Right lobe of liver (tissue), 6 donors: ENCODE measurements around the gene PPRC1. TPM values are rescaled to one million over a fixed set of nuclear protein-coding genes. Genes with fewer than 3 reads are reported as not detected.

ENCODE experiments used
- ATAC-seq, 4 donors: fragments of 200-7000 bp; cut with Tn5 transposase; one replicate each; pipeline ENCODE4 v1.9.1; 2020; ENCODE audit warnings: mild to moderate bottlenecking in 4 of 4, moderate library complexity in 4 of 4
- DNase-seq, 3 donors: peaks; one replicate each; pipeline ENCODE4 v3.0.0-alpha.2; 2020
- H3K27ac ChIP-seq, 3 donors: fragments of 200-600 bp; one replicate each; pipeline ENCODE4 v1.8.0; 2022
- H3K27me3 ChIP-seq, 2 donors: fragments of 200-600 bp; one replicate each; pipeline ENCODE4 v1.8.0; 2022
- H3K36me3 ChIP-seq, 4 donors: fragments of 200-600 bp; sonication (generic) in 1 of 4; one replicate each; pipeline versions ENCODE4 v1.5.1 to v1.8.0; 2017 to 2022; ENCODE audit warnings: control low read depth in 1 of 4
- H3K4me1 ChIP-seq, 4 donors: fragments of 200-600 bp; sonication (generic) in 1 of 4; one replicate each; pipeline versions ENCODE4 v1.5.1 to v1.8.0; 2017 to 2022; ENCODE audit warnings: control low read depth in 1 of 4
- H3K4me3 ChIP-seq, 3 donors: fragments of 200-600 bp; one replicate each; pipeline ENCODE4 v1.8.0; 2022
- H3K9me3 ChIP-seq, 4 donors: fragments of 200-600 bp; sonication (generic) in 1 of 4; one replicate each; pipeline versions ENCODE4 v1.5.1 to v1.8.0; 2017 to 2022; ENCODE audit warnings: control low read depth in 1 of 4
- CTCF ChIP-seq, 4 donors: fragments of 200-600 bp in 3 of 4; fragments of 450-650 bp in 1 of 4; IDR thresholded peaks; one replicate each; pipeline versions ENCODE4 v1.5.1 to v1.8.0; 2016 to 2022; ENCODE audit warnings: antibody characterized with exemption in 4 of 4, mild to moderate bottlenecking in 2 of 4
- POLR2A ChIP-seq: fragments of 450-650 bp; IDR thresholded peaks from one replicate; pipeline ENCODE4 v1.6.1; 2017; ENCODE audit warnings: antibody characterized with exemption, mild to moderate bottlenecking
- WGBS: methylation state at CpG from one replicate; pipeline ENCODE4 v1.1.6; 2018; ENCODE audit warnings: low coverage, low lambda C conversion rate; ENCODE audit not compliant: insufficient coverage; ENCODE audit errors: missing lambda C conversion rate; 5-methylcytosine and 5-hydroxymethylcytosine counted together
- intact Hi-C, 2 donors: fragments of 100-400 bp; cut with DNase I; formaldehyde crosslinking; loops; one replicate each; pipeline versions ENCODE4 v1.11.2 to v1.14.1; 2022
- total RNA-seq, 6 experiments: library from RNA; depleted of rRNA in 2 of 6; stranded (reverse); fragments of >200 nt in 2 of 6; fragmentation: NEBNext Ultra II Directional in 3 of 6; extraction: Animal tissue kit (Norgen Biotek cat#: 25700) in 3 of 6; gene quantifications; one replicate each; pipeline versions ENCODE4 v1.1.0 to v1.2.4, GENCODE V29; 2016 to 2023
- donor health status: DM: no; HTN: yes; CAD: no.
- donor health status: DM: no; HTN: no; CAD: no.
- donor health status: DM: no; HTN: no; CAD: no.
- donor health status: DM: no; HTN: yes; CAD: no.
- donor health status: DM: no; HTN: yes; CAD: no.

The PPRC1 gene
- total RNA-seq, 6 experiments from 2014 or later = 7.9 to 18.2 (median 10.3) TPM

- WGBS = 0% methylated on average over 13 of the region's 45 CpGs
- H3K27me3 ChIP-seq = no peaks in the 10 kb centered on the region
- H3K9me3 ChIP-seq = no peaks in the 10 kb centered on the region
- peak overlapping the region; percentile 70 to 75 (median 74) for H3K4me3 ChIP-seq
- TF ChIP-seq POLR2A = no peak
- TF ChIP-seq CTCF (IDR thresholded peaks at IDR 0.05) = no peak
- peak overlapping the region in 2 of 3 donors; percentile 68 to 74 for H3K27ac ChIP-seq
- intact Hi-C loops = no loop called here
- DNase-seq (peak; percentile 44 to 61 (median 55)), ATAC-seq (peak; percentile 3 to 21 (median 11))
- H3K4me1 ChIP-seq = peaks cover 0 to 52% (median 14%) of the 10 kb centered on the region in 4 donors
- peaks cover 0 to 22% (median 14%) of the 10 kb centered on the region in 4 donors for H3K36me3 ChIP-seq
These were observed 18.6 kb upstream of the PPRC1 start for GRCh38 chr10:102113956-102114857.

GRCh38 chr10:102114861-102115618, 17.8 kb upstream of the PPRC1 start:
- no peaks in the 10 kb centered on the region for H3K27me3 ChIP-seq
- TF ChIP-seq POLR2A (peak; percentile 38), CTCF (IDR thresholded peaks at IDR 0.05) (no peak)
- H3K4me1 ChIP-seq = peaks cover 0 to 52% (median 14%) of the 10 kb centered on the region in 4 donors
- WGBS = 0% methylated on average over 16 of the region's 23 CpGs
- peaks cover 0 to 13% (median 10%) of the 10 kb centered on the region in 4 donors for H3K36me3 ChIP-seq
- peak; percentile 87 to 91 (median 89) for ATAC-seq
- peak overlapping the region; percentile 70 to 75 (median 74) for H3K4me3 ChIP-seq
- DNase-seq = peak; percentile 91 to 95 (median 94)
- intact Hi-C loops = no loop called here
- H3K9me3 ChIP-seq = no peaks in the 10 kb centered on the region
- peak overlapping the region; percentile 58 to 74 (median 68) for H3K27ac ChIP-seq

- intact Hi-C loops = no loop called here
- peaks cover 0 to 6% (median 3%) of the 10 kb centered on the region in 4 donors for H3K36me3 ChIP-seq
- peak overlapping the region; percentile 58 to 74 (median 68) for H3K27ac ChIP-seq
- H3K4me1 ChIP-seq = peaks cover 0 to 52% (median 14%) of the 10 kb centered on the region in 4 donors
- H3K27me3 ChIP-seq = no peaks in the 10 kb centered on the region
- DNase-seq (no peak), ATAC-seq (no peak)
- TF ChIP-seq POLR2A (no peak), CTCF (IDR thresholded peaks at IDR 0.05) (no peak)
- WGBS = 7% methylated on average over 3 of the region's 3 CpGs
- no peaks in the 10 kb centered on the region for H3K9me3 ChIP-seq
- H3K4me3 ChIP-seq = no peak overlapping the region
These were observed 17.1 kb upstream of the PPRC1 start for GRCh38 chr10:102115775-102116174.

GRCh38 chr10:102116656-102117055, 16.2 kb upstream of the PPRC1 start:
- Histone ChIP-seq H3K9me3 (no peaks in the 10 kb centered on the region), H3K4me1 (peaks cover 0 to 52% (median 14%) of the 10 kb centered on the region in 4 donors), H3K27ac (peak overlapping the region in 2 of 3 donors; percentile 65 to 81), H3K36me3 (no peaks in the 10 kb centered on the region), H3K27me3 (no peaks in the 10 kb centered on the region), H3K4me3 (no peak overlapping the region)
- 82% methylated on average over 1 of the region's 1 CpG for WGBS
- DNase-seq (no peak), ATAC-seq (no peak)
- intact Hi-C loops = no loop called here
- TF ChIP-seq POLR2A = no peak
- TF ChIP-seq CTCF (IDR thresholded peaks at IDR 0.05) = no peak
